Breast epithelium (tissue), 4 donors: ENCODE measurements around the gene FOXC1. TPM values are rescaled to one million over a fixed set of nuclear protein-coding genes. Genes with fewer than 3 reads are reported as not detected.

ENCODE experiments used
- DNase-seq, 2 donors: peaks; one replicate each; pipeline ENCODE4 v3.0.0-alpha.2; 2019; ENCODE audit warnings: low spot score in 2 of 2
- H3K27ac ChIP-seq, 2 donors: fragments of 200-600 bp; sonication (generic) in 1 of 2; one replicate each; pipeline ENCODE4 v1.5.1; 2016 to 2019; ENCODE audit warnings: mild to moderate bottlenecking in 1 of 2
- H3K27me3 ChIP-seq, 2 donors: fragments of 200-600 bp; sonication (generic) in 1 of 2; one replicate each; pipeline versions ENCODE4 v1.5.1 to v1.6.0; 2017 to 2019; ENCODE audit warnings: control low read depth in 1 of 2, mild to moderate bottlenecking in 1 of 2
- H3K36me3 ChIP-seq: fragments of 200-600 bp; one replicate; pipeline ENCODE4 v1.5.1; 2019
- H3K4me1 ChIP-seq, 2 donors: fragments of 200-600 bp; sonication (generic); one replicate each; pipeline ENCODE4 v1.5.1; 2016 to 2019; ENCODE audit warnings: control low read depth in 1 of 2
- H3K4me3 ChIP-seq, 3 donors: fragments of 200-600 bp; sonication (generic); 1 replicate in 2 of 3; 2 replicates in 1 of 3; pipeline ENCODE4 v1.5.1; 2016 to 2019; ENCODE audit warnings: mild to moderate bottlenecking in 3 of 3, moderate library complexity in 2 of 3
- H3K9me3 ChIP-seq, 2 donors: fragments of 200-600 bp; sonication (generic) in 1 of 2; one replicate each; pipeline ENCODE4 v1.5.1; 2016 to 2019; ENCODE audit warnings: control low read depth in 1 of 2
- CTCF ChIP-seq, 3 donors: fragments of 450-650 bp; IDR thresholded peaks; one replicate each; pipeline ENCODE4 v1.5.1; 2016 to 2017; ENCODE audit warnings: antibody characterized with exemption in 3 of 3, mild to moderate bottlenecking in 3 of 3, moderate library complexity in 3 of 3
- POLR2A ChIP-seq: fragments of 450-650 bp; IDR thresholded peaks from one replicate; pipeline ENCODE4 v1.6.1; 2016; ENCODE audit warnings: antibody characterized with exemption, mild to moderate bottlenecking, moderate library complexity
- POLR2AphosphoS5 ChIP-seq, 3 donors: sonication (generic); formaldehyde crosslinking; IDR thresholded peaks; one replicate each; pipeline ENCODE4 v1.6.1; 2017; ENCODE audit warnings: antibody characterized with exemption in 3 of 3
- intact Hi-C: fragments of 100-400 bp; cut with DNase I; formaldehyde crosslinking; loops from one replicate; pipeline ENCODE4 v1.15.1; 2023; ENCODE audit warnings: low total_unique reads
- total RNA-seq, 3 donors: library from RNA; depleted of rRNA; stranded (reverse); fragments of >200 nt; gene quantifications; one replicate each; pipeline ENCODE4 v1.1.0, GENCODE V29; 2016

The FOXC1 gene
- total RNA-seq, 3 donors from 2014 or later, result 3.7 to 13.2 (median 7.5) TPM

GRCh38 chr6:1598886-1599285, 10.8 kb upstream of the FOXC1 start:
- H3K36me3 ChIP-seq, result no peaks in the 10 kb centered on the region
- no peak overlapping the region for H3K4me3 ChIP-seq
- H3K27ac ChIP-seq, result no peak overlapping the region
- peaks cover 5 to 20% of the 10 kb centered on the region in 2 donors for H3K27me3 ChIP-seq
- intact Hi-C loops, result loop anchor here (10.0 kb wide), 1 partner anchor 1036 kb away; no protein-coding TSS in a partner anchor
- H3K9me3 ChIP-seq, result no peaks in the 10 kb centered on the region
- DNase-seq, result no peak
- no peak for TF ChIP-seq CTCF (IDR thresholded peaks at IDR 0.05)
- TF ChIP-seq POLR2AphosphoS5 (IDR thresholded peaks at IDR 0.05), result no peak
- TF ChIP-seq POLR2A, result no peak
- peaks cover 0 to 9% of the 10 kb centered on the region in 2 donors for H3K4me1 ChIP-seq

GRCh38 chr6:1599469-1599868, 10.2 kb upstream of the FOXC1 start:
- no peak overlapping the region for H3K27ac ChIP-seq
- H3K4me3 ChIP-seq, result no peak overlapping the region
- no peak for TF ChIP-seq POLR2AphosphoS5 (IDR thresholded peaks at IDR 0.05)
- TF ChIP-seq CTCF (IDR thresholded peaks at IDR 0.05), result no peak
- TF ChIP-seq POLR2A, result no peak
- H3K9me3 ChIP-seq, result no peaks in the 10 kb centered on the region
- peaks cover 3 to 9% of the 10 kb centered on the region in 2 donors for H3K4me1 ChIP-seq
- intact Hi-C loops, result loop anchor here (10.0 kb wide), 1 partner anchor 1035 kb away; no protein-coding TSS in a partner anchor
- no peak for DNase-seq
- no peaks in the 10 kb centered on the region for H3K36me3 ChIP-seq
- peaks cover 5 to 22% of the 10 kb centered on the region in 2 donors for H3K27me3 ChIP-seq

GRCh38 chr6:1600063-1600763, 9.5 kb upstream of the FOXC1 start:
- Histone ChIP-seq H3K27me3 (peaks cover 4 to 24% of the 10 kb centered on the region in 2 donors), H3K4me3 (no peak overlapping the region), H3K4me1 (peaks cover 7 to 9% of the 10 kb centered on the region in 2 donors), H3K9me3 (no peaks in the 10 kb centered on the region), H3K36me3 (no peaks in the 10 kb centered on the region), H3K27ac (no peak overlapping the region)
- no peak for TF ChIP-seq POLR2AphosphoS5 (IDR thresholded peaks at IDR 0.05)
- TF ChIP-seq CTCF (IDR thresholded peaks at IDR 0.05), result no peak
- no peak for TF ChIP-seq POLR2A
- no peak for DNase-seq
- intact Hi-C loops, result loop anchor here (5.0 to 10.0 kb wide), 2 partner anchors 507 to 745 kb away; no protein-coding TSS in a partner anchor

- H3K4me3 ChIP-seq, result no peak overlapping the region
- peaks cover 7 to 9% of the 10 kb centered on the region in 2 donors for H3K4me1 ChIP-seq
- H3K27me3 ChIP-seq, result peaks cover 0 to 20% of the 10 kb centered on the region in 2 donors
- no peak for DNase-seq
- H3K9me3 ChIP-seq, result no peaks in the 10 kb centered on the region
- TF ChIP-seq CTCF (IDR thresholded peaks at IDR 0.05) (no peak), POLR2A (no peak)
- H3K36me3 ChIP-seq, result no peaks in the 10 kb centered on the region
- no peak overlapping the region for H3K27ac ChIP-seq
- intact Hi-C loops, result loop anchor here (5.0 to 10.0 kb wide), 2 partner anchors 507 to 744 kb away; no protein-coding TSS in a partner anchor
Measured at GRCh38 chr6:1600764-1601157, 9.0 kb upstream of the FOXC1 start.
